K562 (cell line): Measurements from ENCODE around the gene DAB2.

Source experiments
- BHLHE40 ChIP-seq: IDR thresholded peaks from 2 replicates; pipeline ENCODE4 v1.6.1; 2011; ENCODE audit warnings: low read length, improper control_type of control experiment
- EZH2 ChIP-seq: IDR thresholded peaks from 2 replicates; pipeline ENCODE4 v1.6.1; 2012; ENCODE audit warnings: low read depth, mild to moderate bottlenecking, inconsistent platforms, low read length, borderline replicate concordance
- NFIX ChIP-seq: fragments of 250-450 bp; sonication (Bioruptor Pico); IDR thresholded peaks from 2 replicates; pipeline ENCODE4 v1.4.0; 2020; ENCODE audit warnings: low read depth, mild to moderate bottlenecking, moderate library complexity
- SREBF2 ChIP-seq: sonication (generic); formaldehyde crosslinking; IDR thresholded peaks from 2 replicates; pipeline ENCODE4 v1.4.0; 2020; ENCODE audit warnings: mild to moderate bottlenecking, missing genetic modification reagents
- ZBTB1 ChIP-seq: sonication (generic); formaldehyde crosslinking; IDR thresholded peaks from 2 replicates; pipeline ENCODE4 v1.8.1; 2023; ENCODE audit warnings: missing genetic modification reagents, low read depth, mild to moderate bottlenecking, borderline replicate concordance
- ZNF263 ChIP-seq: sonication (generic); formaldehyde crosslinking; IDR thresholded peaks from 2 replicates; pipeline ENCODE4 v1.8.0; 2022; ENCODE audit warnings: mild to moderate bottlenecking, missing genetic modification reagents, borderline replicate concordance
- TF ChIP-seq, protein P1 (sequence below): fragments of 250-450 bp; sonication (Bioruptor Pico); IDR thresholded peaks from 2 replicates; pipeline ENCODE4 v1.8.0; 2022; ENCODE audit warnings: inconsistent platforms, mild to moderate bottlenecking, moderate library complexity, borderline replicate concordance
- TF ChIP-seq, protein P2 (sequence below), 3 experiments: IDR thresholded peaks in 2 of 3; conservative IDR thresholded peaks in 1 of 3; 2 replicates each; pipeline ENCODE4 v1.5.1; 2011 to 2012; ENCODE audit warnings: low read length in 3 of 3, mild to moderate bottlenecking in 3 of 3, control low read depth in 2 of 3, improper control_type of control experiment in 1 of 3, inconsistent platforms in 1 of 3, low read depth in 1 of 3, mixed read lengths in 1 of 3, moderate library complexity in 1 of 3; ENCODE audit not compliant: insufficient read depth in 2 of 3
- TF ChIP-seq, protein P3 (sequence below), 2 experiments: fragments of 450-650 bp; IDR thresholded peaks; 2 replicates each; pipeline ENCODE4 v1.6.1; 2016

DNA sequence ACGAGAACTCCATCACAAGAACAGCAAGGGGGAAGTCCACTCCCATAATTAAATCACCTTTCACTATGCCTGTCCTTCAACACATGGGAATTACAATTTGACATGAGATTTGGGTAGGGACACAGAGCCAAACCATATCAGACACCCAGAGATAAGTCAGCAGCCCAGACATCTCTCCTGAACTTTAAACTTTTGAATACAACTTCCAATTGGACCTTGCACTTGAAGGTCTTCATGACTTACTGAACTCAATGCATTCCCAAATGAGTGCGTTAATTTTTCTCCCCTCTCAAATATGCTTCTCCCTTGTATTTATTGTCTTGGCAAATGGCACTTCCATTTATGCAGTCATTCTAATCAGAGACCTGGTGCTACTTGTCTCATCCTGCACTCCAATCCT lies 72.6 kb downstream of the DAB2 start:
- no peak for TF ChIP-seq NFIX
- no peak for TF ChIP-seq BHLHE40
- TF ChIP-seq, protein P1, sequence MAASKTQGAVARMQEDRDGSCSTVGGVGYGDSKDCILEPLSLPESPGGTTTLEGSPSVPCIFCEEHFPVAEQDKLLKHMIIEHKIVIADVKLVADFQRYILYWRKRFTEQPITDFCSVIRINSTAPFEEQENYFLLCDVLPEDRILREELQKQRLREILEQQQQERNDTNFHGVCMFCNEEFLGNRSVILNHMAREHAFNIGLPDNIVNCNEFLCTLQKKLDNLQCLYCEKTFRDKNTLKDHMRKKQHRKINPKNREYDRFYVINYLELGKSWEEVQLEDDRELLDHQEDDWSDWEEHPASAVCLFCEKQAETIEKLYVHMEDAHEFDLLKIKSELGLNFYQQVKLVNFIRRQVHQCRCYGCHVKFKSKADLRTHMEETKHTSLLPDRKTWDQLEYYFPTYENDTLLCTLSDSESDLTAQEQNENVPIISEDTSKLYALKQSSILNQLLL (CRISPR knock-in tag): no peak
- TF ChIP-seq, protein P2, sequence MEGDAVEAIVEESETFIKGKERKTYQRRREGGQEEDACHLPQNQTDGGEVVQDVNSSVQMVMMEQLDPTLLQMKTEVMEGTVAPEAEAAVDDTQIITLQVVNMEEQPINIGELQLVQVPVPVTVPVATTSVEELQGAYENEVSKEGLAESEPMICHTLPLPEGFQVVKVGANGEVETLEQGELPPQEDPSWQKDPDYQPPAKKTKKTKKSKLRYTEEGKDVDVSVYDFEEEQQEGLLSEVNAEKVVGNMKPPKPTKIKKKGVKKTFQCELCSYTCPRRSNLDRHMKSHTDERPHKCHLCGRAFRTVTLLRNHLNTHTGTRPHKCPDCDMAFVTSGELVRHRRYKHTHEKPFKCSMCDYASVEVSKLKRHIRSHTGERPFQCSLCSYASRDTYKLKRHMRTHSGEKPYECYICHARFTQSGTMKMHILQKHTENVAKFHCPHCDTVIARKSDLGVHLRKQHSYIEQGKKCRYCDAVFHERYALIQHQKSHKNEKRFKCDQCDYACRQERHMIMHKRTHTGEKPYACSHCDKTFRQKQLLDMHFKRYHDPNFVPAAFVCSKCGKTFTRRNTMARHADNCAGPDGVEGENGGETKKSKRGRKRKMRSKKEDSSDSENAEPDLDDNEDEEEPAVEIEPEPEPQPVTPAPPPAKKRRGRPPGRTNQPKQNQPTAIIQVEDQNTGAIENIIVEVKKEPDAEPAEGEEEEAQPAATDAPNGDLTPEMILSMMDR (IDR thresholded peaks at IDR 0.05 in 2 of 3, conservative IDR thresholded peaks at IDR 0.05 in 1 of 3; ENCODE audit: insufficient read depth in 2 of 3, low read depth in 1 of 3, low read length in 3 of 3): no peak
- TF ChIP-seq ZNF263 (CRISPR knock-in tag): no peak
- TF ChIP-seq SREBF2 (CRISPR knock-in tag): no peak
- TF ChIP-seq, protein P3, sequence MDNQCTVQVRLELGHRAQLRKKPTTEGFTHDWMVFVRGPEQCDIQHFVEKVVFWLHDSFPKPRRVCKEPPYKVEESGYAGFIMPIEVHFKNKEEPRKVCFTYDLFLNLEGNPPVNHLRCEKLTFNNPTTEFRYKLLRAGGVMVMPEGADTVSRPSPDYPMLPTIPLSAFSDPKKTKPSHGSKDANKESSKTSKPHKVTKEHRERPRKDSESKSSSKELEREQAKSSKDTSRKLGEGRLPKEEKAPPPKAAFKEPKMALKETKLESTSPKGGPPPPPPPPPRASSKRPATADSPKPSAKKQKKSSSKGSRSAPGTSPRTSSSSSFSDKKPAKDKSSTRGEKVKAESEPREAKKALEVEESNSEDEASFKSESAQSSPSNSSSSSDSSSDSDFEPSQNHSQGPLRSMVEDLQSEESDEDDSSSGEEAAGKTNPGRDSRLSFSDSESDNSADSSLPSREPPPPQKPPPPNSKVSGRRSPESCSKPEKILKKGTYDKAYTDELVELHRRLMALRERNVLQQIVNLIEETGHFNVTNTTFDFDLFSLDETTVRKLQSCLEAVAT (IDR thresholded peaks at IDR 0.05): no peak
- no peak for TF ChIP-seq EZH2
- no peak for TF ChIP-seq ZBTB1 (CRISPR knock-in tag)
